Endodermal cell (in vitro differentiated cells): ENCODE measurements around the gene COLEC12. TPM values are rescaled to one million over a fixed set of nuclear protein-coding genes. Genes with fewer than 3 reads are reported as not detected.

Experiments
- DNase-seq: peaks from one replicate; pipeline ENCODE4 v3.0.0-alpha.2; 2017
- H3K27ac ChIP-seq: 2 replicates; pipeline ENCODE4 v1.5.1; 2013; ENCODE audit warnings: mild to moderate bottlenecking, low read depth, low read length, moderate library complexity
- H3K27me3 ChIP-seq: 2 replicates; pipeline ENCODE4 v1.6.1; 2013; ENCODE audit warnings: mild to moderate bottlenecking, low read length, moderate library complexity; ENCODE audit not compliant: insufficient read depth, control insufficient read depth, poor library complexity, severe bottlenecking
- H3K36me3 ChIP-seq: 2 replicates; pipeline ENCODE4 v1.7.0; 2013; ENCODE audit warnings: mild to moderate bottlenecking, low read length, moderate library complexity; ENCODE audit not compliant: control insufficient read depth, insufficient read depth
- H3K4me1 ChIP-seq: one replicate; pipeline ENCODE4 v1.7.0; 2013; ENCODE audit warnings: low read length; ENCODE audit not compliant: control insufficient read depth, insufficient read depth
- H3K4me3 ChIP-seq: 2 replicates; pipeline ENCODE4 v1.5.1; 2013; ENCODE audit warnings: mild to moderate bottlenecking, low read length, moderate library complexity
- H3K9ac ChIP-seq: 2 replicates; pipeline ENCODE4 v1.6.1; 2013; ENCODE audit warnings: mild to moderate bottlenecking, low read length, moderate library complexity; ENCODE audit not compliant: poor library complexity, severe bottlenecking; ENCODE audit errors: extremely low read depth
- H3K9me3 ChIP-seq: 2 replicates; pipeline ENCODE4 v1.6.1; 2013; ENCODE audit warnings: mild to moderate bottlenecking, low read length, moderate library complexity; ENCODE audit not compliant: control insufficient read depth
- H3K27ac Mint-ChIP-seq: 2 replicates; pipeline ENCODE4 v1.8.0; 2020; ENCODE audit warnings: mixed read lengths
- H3K27me3 Mint-ChIP-seq: 2 replicates; pipeline ENCODE4 v1.8.0; 2021; ENCODE audit warnings: mild to moderate bottlenecking, mixed read lengths; ENCODE audit not compliant: insufficient read depth
- H3K36me3 Mint-ChIP-seq: 2 replicates; pipeline ENCODE4 v1.8.0; 2020; ENCODE audit warnings: low read depth, mixed read lengths
- H3K4me1 Mint-ChIP-seq: 2 replicates; pipeline ENCODE4 v1.8.0; 2020; ENCODE audit warnings: mixed read lengths
- H3K4me3 Mint-ChIP-seq: 2 replicates; pipeline ENCODE4 v1.8.0; 2020; ENCODE audit warnings: mild to moderate bottlenecking, moderate library complexity, mixed read lengths
- H3K9me3 Mint-ChIP-seq: 2 replicates; pipeline ENCODE4 v1.8.0; 2020; ENCODE audit warnings: mild to moderate bottlenecking, mixed read lengths
- CTCF ChIP-seq: fragments of 200-600 bp; sonication (generic); conservative IDR thresholded peaks from 2 replicates; pipeline ENCODE4 v1.5.0; 2021; ENCODE audit warnings: antibody characterized with exemption, mild to moderate bottlenecking
- WGBS, 2 experiments: methylation state at CpG; one replicate each; pipeline versions ENCODE4 v1.1.5 to v1.1.7; 2013; ENCODE audit warnings: missing lambda C conversion rate in 2 of 2, mixed read lengths in 1 of 2; ENCODE audit not compliant: insufficient coverage in 1 of 2, insufficient read length in 1 of 2; 5-methylcytosine and 5-hydroxymethylcytosine counted together
- total RNA-seq, 2 donors: library from RNA; stranded (reverse); fragmentation: NEBNext Ultra II Directional in 1 of 2; extraction: Animal tissue kit (Norgen Biotek cat#: 25700) in 1 of 2; gene quantifications; 2 replicates in 1 of 2; 3 replicates in 1 of 2; pipeline ENCODE4 v1.2.1, GENCODE V29; 2021

The COLEC12 gene
- total RNA-seq, 2 donors from 2014 or later = 123 TPM

GRCh38 chr18:316393-316792 is 184.1 kb downstream of the COLEC12 start:
- no peak for DNase-seq
- no peak overlapping the region for H3K27ac ChIP-seq
- no peaks in the 10 kb centered on the region for H3K9me3 ChIP-seq
- peaks cover 18% of the 10 kb centered on the region for H3K4me1 ChIP-seq
- H3K27me3 Mint-ChIP-seq = no peaks in the 10 kb centered on the region
- TF ChIP-seq CTCF = no peak
- no peak overlapping the region for H3K9ac ChIP-seq
- peaks cover 31% of the 10 kb centered on the region for H3K36me3 ChIP-seq
- H3K36me3 Mint-ChIP-seq = peaks cover 18% of the 10 kb centered on the region
- H3K4me3 Mint-ChIP-seq = no peak overlapping the region
- no peaks in the 10 kb centered on the region for H3K9me3 Mint-ChIP-seq
- H3K27ac Mint-ChIP-seq = no peak overlapping the region
- no peak overlapping the region for H3K4me3 ChIP-seq
- WGBS, 2 experiments = 92 to 100% methylated on average over 8 of the region's 8 CpGs
- H3K27me3 ChIP-seq = no peaks in the 10 kb centered on the region
- peaks cover 25% of the 10 kb centered on the region for H3K4me1 Mint-ChIP-seq

GRCh38 chr18:313931-314330 is 186.6 kb downstream of the COLEC12 start:
- DNase-seq = no peak
- Histone ChIP-seq H3K27me3 (no peaks in the 10 kb centered on the region), H3K4me3 (no peak overlapping the region), H3K9me3 (no peaks in the 10 kb centered on the region), H3K36me3 (peaks cover 9% of the 10 kb centered on the region), H3K9ac (no peak overlapping the region), H3K4me1 (peaks cover 18% of the 10 kb centered on the region), H3K27ac (peak overlapping the region; percentile 50)
- no peak for TF ChIP-seq CTCF
- H3K36me3 Mint-ChIP-seq = peaks cover 3% of the 10 kb centered on the region
- H3K27me3 Mint-ChIP-seq = no peaks in the 10 kb centered on the region
- peaks cover 23% of the 10 kb centered on the region for H3K4me1 Mint-ChIP-seq
- no peaks in the 10 kb centered on the region for H3K9me3 Mint-ChIP-seq
- no peak overlapping the region for H3K4me3 Mint-ChIP-seq
- H3K27ac Mint-ChIP-seq = peak overlapping the region; percentile 25

GRCh38 chr18:312415-312814 is 188.1 kb downstream of the COLEC12 start:
- no peaks in the 10 kb centered on the region for H3K27me3 Mint-ChIP-seq
- DNase-seq = no peak
- no peaks in the 10 kb centered on the region for H3K9me3 Mint-ChIP-seq
- TF ChIP-seq CTCF = no peak
- H3K4me3 Mint-ChIP-seq = no peak overlapping the region
- no peaks in the 10 kb centered on the region for H3K9me3 ChIP-seq
- no peak overlapping the region for H3K9ac ChIP-seq
- peaks cover 28% of the 10 kb centered on the region for H3K4me1 Mint-ChIP-seq
- peaks cover 18% of the 10 kb centered on the region for H3K4me1 ChIP-seq
- no peak overlapping the region for H3K27ac ChIP-seq
- WGBS, 2 experiments = 69 to 100% methylated on average over 1 to 4 of the region's 4 CpGs
- H3K27ac Mint-ChIP-seq = no peak overlapping the region
- H3K36me3 ChIP-seq = no peaks in the 10 kb centered on the region
- no peak overlapping the region for H3K4me3 ChIP-seq
- H3K36me3 Mint-ChIP-seq = no peaks in the 10 kb centered on the region
- no peaks in the 10 kb centered on the region for H3K27me3 ChIP-seq
